Subcutaneous adipose tissue (tissue), 4 donors: ENCODE results near the gene LRAT. TPM values are rescaled to one million over a fixed set of nuclear protein-coding genes. Genes with fewer than 3 reads are reported as not detected.

Experiments used
- CTCF ChIP-seq: fragments of 450-650 bp; IDR thresholded peaks from one replicate; pipeline ENCODE4 v1.5.1; 2016; ENCODE audit warnings: low read depth, mild to moderate bottlenecking, control low read depth, antibody characterized with exemption, moderate library complexity
- total RNA-seq, 4 donors: library from RNA; depleted of rRNA; stranded (reverse); fragments of >200 nt; gene quantifications; one replicate each; pipeline ENCODE4 v1.1.0, GENCODE V29; 2016

Gene LRAT
- not detected for total RNA-seq

DNA sequence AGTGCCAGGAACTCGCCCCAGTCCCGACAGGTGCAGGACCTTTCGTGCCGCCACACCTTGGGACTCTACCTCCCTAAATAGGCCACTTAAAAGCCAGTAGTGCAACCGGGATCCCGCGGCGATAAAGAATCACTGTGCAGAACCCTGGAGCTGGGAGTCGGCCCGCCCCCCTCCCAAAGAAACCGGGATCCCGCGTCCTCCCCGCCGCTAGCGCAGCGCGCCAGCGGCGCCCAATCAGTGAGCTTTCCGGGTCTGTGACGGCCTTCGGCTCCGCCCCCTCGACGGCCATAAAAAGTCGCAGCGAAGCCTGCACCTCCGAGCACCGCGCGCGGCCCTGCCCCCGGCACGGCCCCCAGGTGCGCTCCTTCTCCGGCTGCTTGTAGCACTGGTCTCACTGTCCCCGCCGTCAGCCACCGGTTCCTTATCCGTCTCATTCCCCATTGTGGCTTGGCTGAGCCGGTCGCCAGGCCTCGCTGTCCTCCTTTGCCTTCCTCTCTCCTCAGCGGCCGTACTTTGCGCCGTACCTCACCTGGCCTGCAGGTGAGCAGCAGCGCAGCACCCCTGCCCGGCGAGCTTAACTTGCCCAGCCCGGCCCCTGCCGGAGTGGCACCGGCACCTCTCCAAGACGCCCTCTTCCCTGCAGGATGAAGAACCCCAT lies at the start of gene LRAT:
LRAT (plus strand) TSS at position 318 of the 658 bp plus-strand sequence; CDS start at position 645, 327 bp downstream.
- no peak for TF ChIP-seq CTCF

GRCh38 chr4:154707877-154708276 lies 35.9 kb upstream of the LRAT start:
- no peak for TF ChIP-seq CTCF

GRCh38 chr4:154709550-154709949 lies 34.2 kb upstream of the LRAT start:
- no peak for TF ChIP-seq CTCF

DNA sequence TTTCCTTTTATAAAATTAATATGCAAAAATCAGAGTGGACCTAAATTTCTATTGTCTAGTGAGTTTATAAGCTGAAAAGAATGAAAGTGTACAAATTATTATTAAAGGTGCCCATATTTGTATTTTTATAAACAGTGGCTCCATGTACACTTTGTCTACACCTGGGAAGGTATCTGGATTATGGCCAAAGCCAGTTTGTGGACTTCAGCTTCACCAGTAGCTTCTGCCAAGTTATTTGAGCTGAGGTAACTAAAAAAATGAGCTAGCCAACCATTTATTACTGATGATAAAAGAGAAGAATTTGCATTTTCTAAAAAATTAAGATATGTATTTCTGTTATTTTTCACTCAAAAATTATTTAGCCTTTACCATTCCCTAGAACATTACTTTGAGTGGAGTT lies 32.3 kb upstream of the LRAT start:
- no peak for TF ChIP-seq CTCF

GRCh38 chr4:154714339-154715040 lies 29.3 kb upstream of the LRAT start:
- TF ChIP-seq CTCF: no peak

- TF ChIP-seq CTCF: no peak
These were observed 24.7 kb upstream of the LRAT start for GRCh38 chr4:154719087-154719486.

DNA sequence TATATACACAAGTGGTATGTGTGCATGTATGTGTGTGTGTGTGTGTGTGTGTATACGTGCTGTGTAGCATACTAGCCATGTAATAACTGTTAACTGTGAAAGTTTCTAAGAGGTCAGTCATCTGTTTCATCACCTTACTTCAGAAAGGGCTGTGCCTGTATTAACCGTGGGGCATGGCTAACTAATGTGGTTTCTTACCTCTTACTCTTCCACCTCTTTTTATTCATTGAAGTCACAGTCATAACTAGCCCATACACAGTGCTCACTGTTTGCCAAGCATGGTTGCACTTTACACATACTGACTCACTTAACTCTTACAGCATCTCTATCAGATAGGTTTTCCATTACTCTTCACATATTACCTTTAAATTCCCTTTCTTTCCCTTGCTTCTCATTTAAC lies 23.7 kb upstream of the LRAT start:
- no peak for TF ChIP-seq CTCF
